ENCODE data around the gene ALPL. TPM values are rescaled to one million over a fixed set of nuclear protein-coding genes. Genes with fewer than 3 reads are reported as not detected.
"Not testable (repeated sequence)": the region's sequence is repeated elsewhere in the genome, so short reads cannot be mapped to it uniquely, and the experiment has no call there.

Gene ALPL
- total RNA-seq (2012; rRNA removed) (0.54 and 0.56 TPM in 2 replicates), polyA plus RNA-seq (2012; rRNA removed) (2.2 and 2.4 TPM in 2 replicates), Bru-seq, nascent RNA (percentile 49 among the genes with signal in this experiment), BruChase-seq, experiment 1, labeled RNA remaining after a 6-hour chase (percentile 60 among the genes with signal in this experiment), BruChase-seq, experiment 2, labeled RNA remaining after a 2-hour chase (percentile 43 among the genes with signal in this experiment)
- polyA plus RNA-seq (2012; cell fraction: cytosol; rRNA removed), result 1.4 and 4.4 TPM in 2 replicates
- 1.0 and 2.3 TPM in 2 replicates for polyA plus RNA-seq (2012; cell fraction: nucleus; rRNA removed; ENCODE audit: low replicate concordance)
- long read RNA-seq, transcript ALPL-204 (12 exons, 2,589 nt), result major isoform, 24 of 40 reads
- long read RNA-seq, partial matches to known transcripts, result 11 of 40 reads
- long read RNA-seq, other reads (novel, unspliced or antisense), result 3 of 40 reads

DNA sequence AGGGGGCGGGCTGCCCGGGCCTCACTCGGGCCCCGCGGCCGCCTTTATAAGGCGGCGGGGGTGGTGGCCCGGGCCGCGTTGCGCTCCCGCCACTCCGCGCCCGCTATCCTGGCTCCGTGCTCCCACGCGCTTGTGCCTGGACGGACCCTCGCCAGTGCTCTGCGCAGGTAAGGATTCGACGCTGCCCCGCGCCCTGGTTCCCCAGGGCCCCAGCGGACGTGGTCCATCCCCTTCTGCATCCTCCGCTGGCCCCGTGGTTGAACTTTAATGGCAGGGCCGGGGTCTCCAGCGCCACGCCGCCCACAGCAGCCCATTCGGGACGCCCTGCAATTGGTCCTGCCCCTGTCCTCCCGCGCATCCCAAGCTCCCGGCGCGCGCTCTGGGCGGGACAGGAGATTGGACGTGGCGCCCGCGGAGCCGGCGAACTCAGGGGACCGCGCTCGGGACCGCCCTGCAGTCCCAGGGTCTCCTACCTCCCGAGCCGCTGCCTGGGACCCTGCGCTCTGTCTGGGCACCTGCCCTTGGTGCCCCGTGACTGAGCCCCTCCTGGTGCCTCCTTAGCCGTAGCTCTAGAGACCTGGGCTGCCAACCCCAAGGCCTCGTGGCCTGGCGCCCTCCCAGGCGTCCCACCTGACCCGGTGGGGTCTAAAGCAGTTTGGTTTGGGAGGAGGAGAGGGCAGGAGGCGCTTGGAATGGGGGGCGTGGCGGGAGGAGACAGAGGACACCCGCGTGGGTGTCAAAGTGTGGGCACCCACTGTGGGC, at the start of gene ALPL:
Gene ALPL, plus strand, starts transcription at position 73 of the 762 bp plus-strand sequence. CDS start 44,659 bp downstream, outside the sequence.
- H2BK20ac ChIP-seq (ENCODE audit: low read depth, low read length), result peak within 1 kb of the TSS; percentile 65
- no peaks in the 10 kb centered on the region for H3K79me1 ChIP-seq (ENCODE audit: low read depth in 1 of 2, low read length in 2 of 2)
- H3K27me3 ChIP-seq (ENCODE audit: control insufficient read depth, insufficient read depth, low read length), result peaks cover 15% of the 10 kb centered on the region
- H2AK9ac ChIP-seq (replicated peaks; ENCODE audit: low read depth, low read length, poor library complexity), result peak within 1 kb of the TSS; percentile 67
- peak within 1 kb of the TSS in 1 of 2 experiments; percentile 41; a peak in 1 of 4 replicates for H4K8ac ChIP-seq (ENCODE audit: low read depth in 2 of 2, low read length in 2 of 2)
- H2BK120ac ChIP-seq (ENCODE audit: low read depth, low read length), result peak within 1 kb of the TSS; percentile 83
- no peak within 1 kb of the TSS for H3K56ac ChIP-seq (ENCODE audit: extremely low read depth, insufficient read depth, low read length)
- peak within 1 kb of the TSS; percentile 74 for H3K4ac ChIP-seq (ENCODE audit: low read depth, low read length)
- in situ Hi-C loops (cut with MboI; ENCODE audit: low sequenced_read_pairs), result loop anchor here (5.0 kb wide), 1 partner anchor 83 kb away; no protein-coding TSS in a partner anchor
- WGBS, 2 experiments (ENCODE audit: extremely low coverage in 2 of 2, insufficient read length in 1 of 2), result 5% methylated on average over 30 of the region's 67 CpGs; no CpG with 5 or more reads in 1 of the 2 experiments
- 0 out of 2 replicates have a peak within 1 kb of the TSS, but pooled peaks have one; percentile 33 for H3K14ac ChIP-seq (replicated peaks; ENCODE audit: low read depth, low read length)
- peak within 1 kb of the TSS; percentile 32 for H3K9ac ChIP-seq (ENCODE audit: low read depth, low read length)
- CTCF ChIA-PET, result interaction anchor here (1.7 kb wide), 1 partner anchor 140 kb away, joined by 5 read pairs; no protein-coding TSS in a partner anchor
- intact Hi-C loops (cut with micrococcal nuclease), result loop anchor here (2.0 to 5.0 kb wide), 3 partner anchors 85 to 148 kb away; no protein-coding TSS in a partner anchor
- peak within 1 kb of the TSS; percentile 94 for H2AFZ ChIP-seq (replicated peaks; ENCODE audit: low read length, poor library complexity)
- H4K5ac ChIP-seq (ENCODE audit: low read depth, low read length), result 0 out of 2 replicates have a peak within 1 kb of the TSS, but pooled peaks have one; percentile 5
- no peaks in the 10 kb centered on the region for H3K36me3 ChIP-seq (ENCODE audit: control insufficient read depth, insufficient read depth, low read length)
- no peaks in the 10 kb centered on the region for H3K9me3 ChIP-seq (ENCODE audit: control insufficient read depth, insufficient read depth, low read length)
- H3K27ac ChIP-seq (ENCODE audit: insufficient read depth, low read length), result no peak within 1 kb of the TSS
- ATAC-seq (ENCODE audit: low read depth), result no peak
- 0 out of 2 replicates have a peak, but pooled peaks cover 4% of the 10 kb centered on the region for H4K20me1 ChIP-seq (ENCODE audit: insufficient read depth, low read length)
- H3K23ac ChIP-seq (ENCODE audit: low read depth, low read length), result peak within 1 kb of the TSS; percentile 72
- H3K4me1 ChIP-seq (ENCODE audit: control insufficient read depth, insufficient read depth, low read length), result peaks cover 12% of the 10 kb centered on the region
- peak within 1 kb of the TSS; percentile 69 for H3K4me2 ChIP-seq (ENCODE audit: low read depth, low read length)
- POLR2A ChIA-PET (ENCODE audit: unreplicated experiment), result no interaction called here
- peak within 1 kb of the TSS; percentile 40 for H3K4me3 ChIP-seq (ENCODE audit: insufficient read depth, low read depth, low read length)
- dilution Hi-C loops (cut with HindIII; ENCODE audit: low sequenced_read_pairs, unreplicated experiment), result no loop called here
- peak within 1 kb of the TSS; percentile 58 for H2AK5ac ChIP-seq (ENCODE audit: low read depth, low read length)
- no peak within 1 kb of the TSS for H2BK5ac ChIP-seq (ENCODE audit: low read depth, low read length, poor library complexity, severe bottlenecking)
- peak within 1 kb of the TSS; percentile 38; the same call in 1 of the 3 replicates for H2BK15ac ChIP-seq (ENCODE audit: low read depth, low read length)
- H3K18ac ChIP-seq (ENCODE audit: low read depth, low read length), result no peak within 1 kb of the TSS
- no peak for DNase-seq
- H4K91ac ChIP-seq (ENCODE audit: insufficient read depth, low read depth, low read length), result peak within 1 kb of the TSS; percentile 64
- no peak for TF ChIP-seq MAZ (IDR thresholded peaks at IDR 0.05; ENCODE audit: borderline replicate concordance, low read depth, low read length)
- no peak for TF ChIP-seq CHD1 (IDR thresholded peaks at IDR 0.05; ENCODE audit: low read depth, low read length)
- TF ChIP-seq NFE2L2 (IDR thresholded peaks at IDR 0.05; ENCODE audit: low read depth, low read length), result no peak
- BruUV-seq (replicated peaks), result no TSS peak
- H3K9me1 ChIP-seq (ENCODE audit: insufficient read depth, low read length), result peaks cover 11% of the 10 kb centered on the region

DNA sequence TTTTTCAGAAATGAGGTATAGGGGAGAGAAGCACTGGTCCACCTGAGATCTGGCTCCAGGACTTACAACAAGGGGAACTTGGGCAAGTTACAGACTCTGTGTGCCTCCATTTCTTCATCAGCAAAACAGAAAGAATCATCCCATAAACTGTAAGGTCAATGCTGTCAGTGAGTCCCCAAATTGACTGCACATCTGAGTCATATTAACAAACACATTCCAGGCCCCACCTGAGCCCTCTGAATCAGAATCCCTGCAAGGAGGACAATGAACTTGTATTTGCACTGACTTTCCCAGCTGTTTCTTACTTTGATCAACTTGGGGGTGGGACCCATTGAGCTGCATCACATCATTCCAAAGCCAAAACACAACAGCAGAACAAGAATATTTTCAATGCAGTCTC, 44.1 kb upstream of the ALPL start:
- H3K18ac ChIP-seq (ENCODE audit: low read depth, low read length); in situ Hi-C loops (cut with MboI; ENCODE audit: low sequenced_read_pairs); H3K56ac ChIP-seq (ENCODE audit: extremely low read depth, insufficient read depth, low read length); H2BK20ac ChIP-seq (ENCODE audit: low read depth, low read length); H2AK5ac ChIP-seq (ENCODE audit: low read depth, low read length); H2AK9ac ChIP-seq (replicated peaks; ENCODE audit: low read depth, low read length, poor library complexity); H3K4me3 ChIP-seq (ENCODE audit: insufficient read depth, low read depth, low read length); intact Hi-C loops (cut with micrococcal nuclease); CTCF ChIA-PET; BruUV-seq (replicated peaks); H3K9me1 ChIP-seq (ENCODE audit: insufficient read depth, low read length); H3K14ac ChIP-seq (replicated peaks; ENCODE audit: low read depth, low read length); H3K79me1 ChIP-seq (ENCODE audit: low read depth in 1 of 2, low read length in 2 of 2); dilution Hi-C loops (cut with HindIII; ENCODE audit: low sequenced_read_pairs, unreplicated experiment); H3K9ac ChIP-seq (ENCODE audit: low read depth, low read length); H2BK120ac ChIP-seq (ENCODE audit: low read depth, low read length); H4K91ac ChIP-seq (ENCODE audit: insufficient read depth, low read depth, low read length); H2AFZ ChIP-seq (replicated peaks; ENCODE audit: low read length, poor library complexity); H3K4me1 ChIP-seq (ENCODE audit: control insufficient read depth, insufficient read depth, low read length); H2BK5ac ChIP-seq (ENCODE audit: low read depth, low read length, poor library complexity, severe bottlenecking); POLR2A ChIA-PET (ENCODE audit: unreplicated experiment); H3K27ac ChIP-seq (ENCODE audit: insufficient read depth, low read length); H4K5ac ChIP-seq (ENCODE audit: low read depth, low read length); ATAC-seq (ENCODE audit: low read depth); H3K27me3 ChIP-seq (ENCODE audit: control insufficient read depth, insufficient read depth, low read length); H4K20me1 ChIP-seq (ENCODE audit: insufficient read depth, low read length); H2BK15ac ChIP-seq (ENCODE audit: low read depth, low read length); H3K4ac ChIP-seq (ENCODE audit: low read depth, low read length); H3K23ac ChIP-seq (ENCODE audit: low read depth, low read length); H3K9me3 ChIP-seq (ENCODE audit: control insufficient read depth, insufficient read depth, low read length); H3K4me2 ChIP-seq (ENCODE audit: low read depth, low read length): not testable (repeated sequence)
- Histone ChIP-seq H4K8ac (ENCODE audit: low read depth in 2 of 2, low read length in 2 of 2) (peak overlapping the region in 1 of 2 experiments; percentile 42; a peak in 2 of 4 replicates), H3K36me3 (ENCODE audit: control insufficient read depth, insufficient read depth, low read length) (peaks cover 11% of the 10 kb centered on the region)
- peak; percentile 13 for DNase-seq

Measured in IMR-90 (cell line).